A549 (cell line): ENCODE results near the gene TMEM221.
A peak's percentile ranks its signal among the peaks of the same experiment; 100 is the strongest.

Source experiments
- CBX8 ChIP-seq: fragments of 200-600 bp; sonication (generic); IDR thresholded peaks from 2 replicates; pipeline ENCODE4 v1.6.1; 2016
- CTCF ChIP-seq: fragments of >200 bp; sonication (Bioruptor Twin); formaldehyde crosslinking; IDR thresholded peaks from 3 replicates; pipeline ENCODE4 v1.5.1; 2016
- ELK1 ChIP-seq: fragments of 150-350 bp; IDR thresholded peaks from 2 replicates; pipeline ENCODE4 v1.6.1; 2014; ENCODE audit warnings: low read depth, mild to moderate bottlenecking, low read length
- EP300 ChIP-seq, 2 experiments: fragments of >200 bp; sonication (Bioruptor Twin); formaldehyde crosslinking; IDR thresholded peaks; 2 replicates in 1 of 2; 3 replicates in 1 of 2; pipeline ENCODE4 v1.6.1; 2016 to 2017
- HDAC2 ChIP-seq: fragments of 200-600 bp; sonication (generic); IDR thresholded peaks from 2 replicates; pipeline ENCODE4 v1.6.1; 2016
- MAX ChIP-seq: IDR thresholded peaks from 2 replicates; pipeline ENCODE4 v1.6.1; 2012
- MYC ChIP-seq: IDR thresholded peaks from 2 replicates; pipeline ENCODE4 v1.6.1; 2012; ENCODE audit warnings: mild to moderate bottlenecking, inconsistent platforms, low read length, improper control_type of control experiment, borderline replicate concordance
- PBX3 ChIP-seq: IDR thresholded peaks from 2 replicates; pipeline ENCODE4 v1.6.1; 2012
- RAD21 ChIP-seq, 2 experiments: fragments of >200 bp in 1 of 2; sonication (Bioruptor Twin) in 1 of 2; formaldehyde crosslinking in 1 of 2; IDR thresholded peaks in 1 of 2; conservative IDR thresholded peaks in 1 of 2; 2 replicates in 1 of 2; 3 replicates in 1 of 2; pipeline ENCODE4 v1.6.1; 2012 to 2018; ENCODE audit warnings: inconsistent platforms in 1 of 2
- RCOR1 ChIP-seq: fragments of 150-350 bp; IDR thresholded peaks from 2 replicates; pipeline ENCODE4 v1.6.1; 2014; ENCODE audit warnings: antibody characterized with exemption, low read length, low read depth
- RFX5 ChIP-seq: fragments of 450-650 bp; IDR thresholded peaks from 2 replicates; pipeline ENCODE4 v1.7.1; 2014; ENCODE audit warnings: antibody characterized with exemption, mild to moderate bottlenecking, moderate library complexity
- SMC3 ChIP-seq: fragments of >200 bp; sonication (Bioruptor Twin); formaldehyde crosslinking; IDR thresholded peaks from 3 replicates; pipeline ENCODE4 v1.6.1; 2018; ENCODE audit warnings: inconsistent platforms
- ZC3H11A ChIP-seq: fragments of 450-650 bp; IDR thresholded peaks from 2 replicates; pipeline ENCODE4 v1.6.1; 2014; ENCODE audit warnings: antibody characterized with exemption, mild to moderate bottlenecking
- ZNF302 ChIP-seq: fragments of 250-450 bp; sonication (Bioruptor Pico); IDR thresholded peaks from 2 replicates; pipeline ENCODE4 v1.9.0; 2021; ENCODE audit warnings: inconsistent platforms, mild to moderate bottlenecking, moderate library complexity

GRCh38 chr19:17394891-17395415 lies 53.5 kb downstream of the TMEM221 start:
- TF ChIP-seq MYC = no peak
- TF ChIP-seq SMC3 = peak; percentile 53
- TF ChIP-seq CTCF = peak; percentile 53
- no peak for TF ChIP-seq CBX8
- TF ChIP-seq HDAC2 = no peak
- no peak for TF ChIP-seq PBX3
- no peak for TF ChIP-seq ZNF302
- TF ChIP-seq RFX5 = no peak
- no peak for TF ChIP-seq RCOR1
- TF ChIP-seq EP300 (IDR thresholded peaks at IDR 0.05) = no peak
- no peak for TF ChIP-seq ZC3H11A
- TF ChIP-seq MAX = peak; percentile 22; the same call in 1 of the 2 replicates
- TF ChIP-seq ELK1 = no peak
- TF ChIP-seq RAD21 (conservative IDR thresholded peaks at IDR 0.05 in 1 of 2, IDR thresholded peaks at IDR 0.05 in 1 of 2) = peak; percentile 61 to 71
